Stimulated activated CD4-positive, alpha-beta T cell treated with anti-CD3 and anti-CD28 coated beads, Interleukin-1b, Interleukin-23, amount 100 ng/mL, for 4 hours (primary cell): ENCODE measurements around the gene CALD1.

Experiments
- DNase-seq, 2 donors: peaks; one replicate each; pipeline ENCODE4 v3.0.0-alpha.2; 2020; ENCODE audit warnings: low read depth in 2 of 2

Gene CALD1

GRCh38 chr7:134826105-134826504, 46.7 kb downstream of the CALD1 start:
- no peak for DNase-seq

GRCh38 chr7:134827436-134827835, 48.0 kb downstream of the CALD1 start:
- no peak for DNase-seq

- no peak for DNase-seq
Measured at GRCh38 chr7:134827889-134828288, 48.5 kb downstream of the CALD1 start.

- DNase-seq, result no peak
Measured at GRCh38 chr7:134828361-134828760, 48.9 kb downstream of the CALD1 start.

GRCh38 chr7:134829380-134829986, 50.0 kb downstream of the CALD1 start:
- no peak for DNase-seq

GRCh38 chr7:134831862-134832261, 52.4 kb downstream of the CALD1 start:
- DNase-seq, result no peak

- no peak for DNase-seq
Measured at GRCh38 chr7:134832367-134832766, 52.9 kb downstream of the CALD1 start.

GRCh38 chr7:134834689-134835462, 55.4 kb downstream of the CALD1 start:
- DNase-seq, result no peak

- no peak for DNase-seq
Measured at GRCh38 chr7:134835463-134835823, 56.0 kb downstream of the CALD1 start.

GRCh38 chr7:134836447-134836846, 57.0 kb downstream of the CALD1 start:
- no peak for DNase-seq

GRCh38 chr7:134839298-134839697, 59.9 kb downstream of the CALD1 start:
- DNase-seq, result no peak

GRCh38 chr7:134842062-134842461, 62.6 kb downstream of the CALD1 start:
- DNase-seq, result no peak

- DNase-seq, result no peak
Measured at GRCh38 chr7:134842886-134843430, 63.5 kb downstream of the CALD1 start.

- no peak for DNase-seq
Measured at GRCh38 chr7:134844200-134844599, 64.8 kb downstream of the CALD1 start.

- no peak for DNase-seq
Measured at GRCh38 chr7:134845461-134845860, 66.0 kb downstream of the CALD1 start.

GRCh38 chr7:134847851-134848588, 68.6 kb downstream of the CALD1 start:
- DNase-seq, result no peak

GRCh38 chr7:134850066-134850465, 70.6 kb downstream of the CALD1 start:
- DNase-seq, result no peak

- DNase-seq, result no peak
Measured at GRCh38 chr7:134851141-134851540, 71.7 kb downstream of the CALD1 start.

- no peak for DNase-seq
Measured at GRCh38 chr7:134852625-134853024, 73.2 kb downstream of the CALD1 start.

- DNase-seq, result no peak
Measured at GRCh38 chr7:134854816-134855215, 75.4 kb downstream of the CALD1 start.

- no peak for DNase-seq
Measured at GRCh38 chr7:134855442-134855841, 76.0 kb downstream of the CALD1 start.

GRCh38 chr7:134856091-134856490, 76.7 kb downstream of the CALD1 start:
- DNase-seq, result no peak

- no peak for DNase-seq
Measured at GRCh38 chr7:134856691-134857090, 77.3 kb downstream of the CALD1 start.
